K562 treated with DMSO at 1 percent for 12 hours (cell line): Measurements from ENCODE around the gene EIF6. TPM values are rescaled to one million over a fixed set of nuclear protein-coding genes. Genes with fewer than 3 reads are reported as not detected.

Experiments used
- total RNA-seq: library from RNA; unstranded; fragments of 300-600 nt; gene quantifications from 2 replicates; pipeline ENCODE4 v1.2.3, GENCODE V29; 2022; ENCODE audit not compliant: insufficient read depth

Gene EIF6
- 147 and 233 TPM in 2 replicates for total RNA-seq

DNA sequence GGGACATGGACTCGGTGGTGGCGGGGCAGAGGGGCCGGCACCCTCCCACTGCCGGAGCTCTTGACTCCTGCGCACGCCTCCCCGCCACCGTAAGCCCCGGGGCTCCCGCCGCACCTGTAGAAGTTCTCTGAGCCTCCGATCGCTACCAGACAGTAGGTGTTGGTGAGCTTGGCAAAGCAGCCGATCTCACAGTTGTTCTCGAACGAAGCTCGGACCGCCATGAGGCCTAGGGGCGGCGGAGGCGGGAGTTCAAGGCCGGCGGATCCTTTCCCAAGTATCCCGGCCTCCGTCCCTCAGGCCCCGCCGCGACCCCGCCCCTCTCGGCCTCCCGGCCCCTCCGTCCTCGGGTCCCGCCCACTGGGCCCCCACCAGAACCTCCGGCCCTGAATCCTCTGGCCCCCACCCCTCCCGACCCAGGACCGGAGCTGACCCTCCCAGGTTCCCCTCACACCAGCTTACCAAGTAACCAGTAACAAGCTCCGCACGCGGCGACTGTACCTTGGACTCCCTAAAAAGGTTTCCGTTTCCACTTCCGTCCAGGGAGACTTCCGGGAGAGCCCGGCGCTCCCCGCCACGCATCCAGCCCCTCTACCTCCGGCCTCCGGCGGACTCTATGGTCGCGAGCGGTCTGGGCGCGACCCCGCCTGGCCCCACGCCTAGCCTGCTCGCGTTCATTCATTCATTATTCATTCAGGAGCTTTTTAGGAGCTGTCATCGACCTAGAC, at the start of gene EIF6:
TSS of gene EIF6 (minus strand) at position 506 of the 725 bp plus-strand sequence. CDS start at position 221, 285 bp downstream.

DNA sequence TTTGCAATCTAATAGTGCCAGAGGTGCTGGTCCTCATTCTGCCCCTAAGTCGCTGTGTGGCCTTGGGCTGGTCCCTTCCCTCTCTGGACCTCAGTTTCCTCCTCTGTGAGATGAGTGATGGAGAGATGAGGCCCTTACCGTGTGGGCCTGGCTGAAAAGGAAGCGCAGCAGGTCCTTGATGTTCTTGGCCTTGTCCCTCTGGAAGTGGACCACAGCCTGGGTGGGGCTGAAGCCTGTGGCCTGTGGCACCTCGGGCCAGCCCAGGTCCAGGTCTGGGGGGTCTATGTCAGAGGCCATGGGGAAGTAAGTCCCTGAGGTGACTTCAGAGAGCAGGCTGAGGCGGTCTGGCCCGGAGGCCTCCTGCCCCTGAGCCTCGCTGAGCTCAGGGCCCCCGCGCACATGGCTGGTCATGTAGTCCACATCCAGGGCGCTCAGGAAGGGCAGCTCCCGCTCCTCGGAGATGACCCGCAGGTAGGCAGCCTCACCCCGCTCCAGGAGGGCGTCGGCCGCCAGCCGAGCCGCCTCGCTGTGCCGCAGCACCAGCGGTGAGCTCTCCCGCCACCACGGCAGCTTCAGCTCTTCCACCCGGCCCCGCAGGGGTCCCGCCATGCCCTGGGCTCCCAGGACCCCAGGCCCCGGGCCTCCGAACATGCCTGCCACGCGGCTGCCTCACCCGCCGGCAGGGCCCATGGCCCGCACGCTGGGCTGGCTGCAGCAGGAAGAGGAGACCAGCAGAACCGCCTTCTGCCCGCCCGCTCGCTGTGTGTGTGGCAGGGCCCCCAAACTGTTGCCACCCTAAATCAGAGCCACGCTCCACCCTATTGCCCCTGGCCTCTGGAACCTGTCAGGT, 7.3 kb upstream of the EIF6 start, which contains the start of gene FAM83C:
TSS of gene FAM83C (minus strand) at position 772 of the 850 bp plus-strand sequence. CDS start at position 651, 121 bp downstream.

DNA sequence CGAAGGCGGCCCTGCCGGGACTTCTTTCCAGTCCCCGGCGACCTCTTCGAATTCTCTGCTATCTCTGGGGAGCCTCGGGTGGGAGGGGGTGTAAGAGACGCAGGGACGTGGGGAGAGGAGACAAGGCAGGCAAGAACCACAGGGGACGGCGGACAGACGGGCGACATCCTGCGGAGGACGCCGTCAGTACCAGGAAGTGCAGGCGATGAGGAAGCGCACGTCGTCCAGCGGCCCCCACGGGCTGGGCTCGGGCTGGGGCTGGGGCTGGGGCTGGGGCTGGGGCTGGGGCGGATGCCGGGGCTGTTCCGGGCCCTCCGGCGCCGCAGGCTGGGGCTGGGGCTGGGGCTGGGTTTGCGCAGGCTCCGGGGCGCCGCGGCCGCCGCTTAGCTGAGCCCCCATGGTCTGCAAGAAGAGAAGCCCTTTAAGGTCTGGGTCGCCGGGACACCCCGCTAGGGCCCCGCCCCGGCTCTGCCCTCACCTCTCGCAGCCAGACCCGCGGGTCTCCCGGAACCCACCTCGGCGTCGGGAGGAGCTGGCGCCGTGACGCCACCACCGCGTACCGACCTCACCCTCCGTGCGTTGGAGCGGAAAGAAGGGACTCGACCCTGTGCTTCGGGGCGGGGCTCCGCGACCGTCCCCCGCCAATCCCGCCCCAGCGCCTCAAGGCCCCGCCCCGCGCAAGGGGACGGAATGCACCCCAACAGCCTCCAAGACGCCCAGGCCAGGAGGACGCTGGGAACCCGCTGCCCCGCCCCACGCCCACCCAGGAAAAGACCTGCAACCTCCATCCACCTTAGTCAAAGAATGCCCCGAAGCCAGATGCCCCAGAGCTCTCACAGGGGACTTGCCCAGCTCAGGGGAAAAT, 6.8 kb downstream of the EIF6 start, which contains the start of gene MMP24OS:
TSS of gene MMP24OS (minus strand) at position 592 of the 865 bp plus-strand sequence. CDS start at position 399, 193 bp downstream.

Other genes with a start within 250 kb of the EIF6 start
- gene TRPC4AP, start 192.0 kb downstream of the EIF6 start, total RNA-seq = 67.0 and 96.4 TPM in 2 replicates
- gene EDEM2, start 137.4 kb downstream of the EIF6 start, total RNA-seq = 23.9 and 26.9 TPM in 2 replicates
- 14.7 and 15.9 TPM in 2 replicates for gene PROCR, start 112.7 kb downstream of the EIF6 start, total RNA-seq
- gene MMP24, start 58.1 kb downstream of the EIF6 start, total RNA-seq = 0.35 TPM in 1 of 2 replicates, not detected in the other
- 108 and 115 TPM in 2 replicates for gene MMP24OS, start 6.7 kb downstream of the EIF6 start, total RNA-seq
- not detected in 2 replicates for gene FAM83C, start 7.7 kb upstream of the EIF6 start, total RNA-seq
- gene UQCC1, start 127.2 kb upstream of the EIF6 start, total RNA-seq = 22.2 and 48.6 TPM in 2 replicates
- not detected in 2 replicates for gene GDF5, start 153.5 kb upstream of the EIF6 start, total RNA-seq
- gene CEP250, start 170.8 kb upstream of the EIF6 start, total RNA-seq = 3.7 and 28.4 TPM in 2 replicates
- not detected in 2 replicates for gene C20orf173, start 244.9 kb upstream of the EIF6 start, total RNA-seq